ENCODE results near the gene RAD18.

Gene RAD18

GRCh38 chr3:8962226-8962861 is 928 bp downstream of the RAD18 start:
- DNase-seq, result peak in 1 of 2 donors; percentile 4

DNA sequence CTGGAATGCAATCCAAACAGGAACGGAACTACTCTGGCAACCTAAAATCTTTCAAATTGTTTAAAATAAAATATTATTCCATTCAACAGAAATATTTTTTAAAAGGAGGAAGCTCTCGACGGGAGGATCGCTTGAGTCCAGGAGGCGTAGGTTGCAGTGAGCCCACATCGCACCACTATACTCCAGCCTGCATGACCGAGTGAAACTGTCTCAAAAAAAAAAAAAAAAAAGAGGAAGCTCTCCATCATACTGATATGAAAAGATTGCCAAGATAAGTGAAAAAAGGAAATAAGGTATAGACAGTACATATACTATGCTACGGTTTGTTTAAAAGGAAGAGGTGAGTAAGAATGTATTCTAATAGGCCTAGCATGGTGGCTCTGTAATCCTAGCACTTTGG is 3.6 kb downstream of the RAD18 start:
- DNase-seq, result no peak

DNA sequence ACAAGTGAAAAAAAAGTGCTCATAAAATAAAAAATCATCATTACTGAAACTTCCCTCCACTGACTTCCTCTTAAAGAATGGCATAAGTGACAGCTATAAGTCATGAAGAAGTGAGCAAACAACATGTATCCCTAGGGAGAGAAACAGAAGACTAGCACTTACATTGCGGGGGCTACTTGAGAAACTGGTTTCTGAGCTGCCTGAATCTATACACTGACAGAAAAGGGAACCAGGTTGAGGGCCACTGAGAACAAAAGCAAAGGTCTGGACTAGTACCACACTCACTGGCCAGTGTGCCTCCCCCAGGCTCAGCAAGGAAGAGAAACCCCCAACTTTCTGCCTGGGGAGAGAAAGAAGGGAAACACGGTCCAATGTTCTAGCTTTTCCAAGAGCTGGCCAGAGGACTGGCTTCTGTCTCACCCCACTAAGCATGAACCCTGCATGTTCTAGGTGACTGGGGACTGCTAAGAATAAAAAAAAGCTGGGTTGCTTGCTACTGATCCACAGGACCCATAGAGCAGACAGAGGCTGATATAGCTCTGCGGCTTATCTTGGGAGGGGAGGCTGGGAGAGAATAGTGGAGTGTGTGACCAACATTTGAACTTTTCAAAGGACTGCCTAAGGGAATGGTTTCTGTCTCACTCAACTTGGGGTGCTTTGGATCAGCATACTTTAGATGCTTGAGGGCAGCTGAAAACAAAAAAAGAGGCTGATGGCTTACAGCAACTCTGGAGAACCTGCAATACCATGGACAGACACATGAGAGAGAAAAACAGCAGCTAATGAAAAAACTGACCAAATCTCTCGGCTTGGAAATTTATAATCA is 8.1 kb downstream of the RAD18 start:
- DNase-seq, result no peak

DNA sequence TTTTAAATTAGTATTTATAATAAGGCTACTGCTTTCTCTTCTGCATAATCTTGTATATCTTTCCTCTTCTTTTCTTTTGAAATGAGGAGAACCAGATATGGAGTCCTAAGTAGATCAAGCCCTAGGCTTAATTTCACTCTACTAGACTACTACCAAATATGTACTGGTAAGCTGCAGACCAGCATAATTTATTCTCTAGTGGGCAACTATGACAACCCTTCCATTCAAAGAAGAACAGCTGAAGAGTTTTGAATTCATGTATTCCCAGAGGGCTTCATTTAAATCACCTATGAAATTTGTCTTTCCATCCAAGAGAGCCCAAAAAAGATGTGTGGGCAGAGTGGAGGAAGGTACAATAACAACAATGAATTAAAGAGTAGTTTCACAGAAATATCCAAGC is 10.0 kb downstream of the RAD18 start:
- DNase-seq, result no peak

GRCh38 chr3:8952130-8952529 is 11.1 kb downstream of the RAD18 start:
- no peak for DNase-seq

- DNase-seq, result no peak
Measured at GRCh38 chr3:8945890-8946600, 17.2 kb downstream of the RAD18 start.

- DNase-seq, result no peak
Measured at GRCh38 chr3:8942746-8943488, 20.4 kb downstream of the RAD18 start.

- no peak for DNase-seq
Measured at GRCh38 chr3:8942115-8942514, 21.2 kb downstream of the RAD18 start.

GRCh38 chr3:8938021-8938420 is 25.3 kb downstream of the RAD18 start:
- peak in 1 of 2 donors; percentile 5 for DNase-seq

DNA sequence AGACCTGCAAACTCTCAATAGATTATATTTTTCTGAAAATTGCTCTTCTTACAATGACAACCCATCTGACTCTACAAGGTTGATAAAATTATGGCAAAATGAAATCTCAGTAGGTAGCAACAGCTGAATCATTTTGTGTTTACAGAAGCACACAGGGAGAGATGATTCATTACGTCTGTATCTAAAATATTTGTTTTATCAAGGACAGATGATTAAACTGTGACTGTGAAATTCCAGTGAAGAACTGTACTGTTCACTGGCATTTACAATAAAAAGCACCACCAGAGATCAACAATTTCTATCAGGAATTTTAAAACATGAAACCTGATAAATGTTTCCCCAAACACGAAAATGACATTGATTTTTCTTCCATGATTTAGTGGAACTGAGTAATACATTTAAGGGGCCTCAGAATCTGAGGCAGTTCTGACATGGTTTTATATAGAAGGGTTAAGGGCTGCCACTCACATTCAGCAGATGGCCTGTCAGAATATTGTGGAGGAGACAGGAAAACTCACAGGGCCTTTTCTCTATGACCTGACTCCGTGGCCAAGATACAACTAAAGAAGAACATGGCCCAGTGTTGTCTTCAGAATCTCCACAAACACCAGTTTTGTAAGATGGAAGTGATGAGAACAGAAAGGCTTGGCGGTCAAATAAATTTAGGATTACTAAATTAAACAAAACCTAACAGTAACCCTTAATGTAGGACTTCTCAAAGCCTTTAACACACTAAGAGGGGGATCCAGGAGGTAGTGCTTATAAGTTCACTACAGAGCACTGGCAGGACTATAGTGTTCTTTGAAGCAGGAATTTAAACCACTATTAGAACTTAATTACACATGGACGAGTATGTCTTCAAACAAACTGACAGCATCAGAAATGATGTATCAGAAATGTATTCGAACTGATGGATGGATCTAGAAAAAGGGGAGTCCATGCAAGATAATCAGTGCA is 25.9 kb downstream of the RAD18 start:
- no peak for DNase-seq

- no peak for DNase-seq
Measured at GRCh38 chr3:8932507-8932906, 30.8 kb downstream of the RAD18 start.

DNA sequence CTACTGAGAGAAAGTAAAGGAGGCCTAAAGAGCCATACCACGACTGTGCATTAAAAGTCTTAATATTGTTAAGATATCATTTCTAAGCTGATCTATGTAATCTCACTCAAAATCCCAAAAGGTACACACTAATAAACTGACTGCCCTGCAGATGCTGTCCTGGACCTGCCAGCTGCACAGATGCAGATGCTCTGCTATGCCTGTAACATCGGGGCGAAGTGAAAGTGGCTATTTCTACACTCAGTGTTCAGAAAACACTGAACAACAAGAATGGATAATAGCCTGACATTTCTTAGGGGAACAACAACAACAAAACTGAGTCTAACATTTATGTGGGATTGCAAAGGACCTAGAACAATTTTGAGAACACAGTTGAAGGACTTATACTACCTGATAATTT is 31.9 kb downstream of the RAD18 start:
- no peak for DNase-seq

DNA sequence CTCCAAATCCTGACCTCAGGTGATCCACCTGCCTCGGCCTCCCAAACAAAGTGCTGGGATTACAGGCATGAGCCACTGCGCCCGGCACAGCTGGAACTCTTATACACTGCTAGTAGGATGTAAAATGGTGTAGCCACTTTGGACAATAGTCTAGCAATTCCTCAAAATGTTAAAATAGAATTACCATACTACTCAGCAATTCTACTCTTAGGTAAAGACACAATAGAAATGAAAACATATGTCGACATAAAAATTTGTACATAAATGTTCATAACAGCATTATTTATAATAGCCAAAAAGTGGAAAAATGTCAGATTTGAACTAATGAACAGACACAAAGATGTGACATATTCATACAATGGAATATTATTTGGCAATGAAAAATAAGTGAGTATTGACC is 33.4 kb downstream of the RAD18 start:
- no peak for DNase-seq

DNA sequence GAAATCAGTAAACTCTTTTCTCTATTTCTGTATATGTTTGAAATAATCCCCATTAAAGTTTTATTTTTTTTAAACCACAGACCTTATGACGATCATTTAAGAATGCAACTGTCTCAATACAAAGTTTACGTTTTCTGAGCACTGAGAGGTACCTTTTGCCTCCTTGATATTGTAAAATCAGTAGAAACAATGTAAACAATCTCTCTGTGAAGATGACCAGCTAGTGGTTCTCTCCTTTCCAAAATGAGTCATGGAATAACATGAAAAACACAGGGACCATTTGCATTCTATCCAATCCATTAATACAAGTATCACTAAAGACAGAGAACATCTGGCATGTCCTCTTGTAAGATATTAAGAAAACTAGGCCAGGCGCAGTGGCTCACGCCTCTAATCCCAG is 48.8 kb downstream of the RAD18 start:
- DNase-seq, result no peak

DNA sequence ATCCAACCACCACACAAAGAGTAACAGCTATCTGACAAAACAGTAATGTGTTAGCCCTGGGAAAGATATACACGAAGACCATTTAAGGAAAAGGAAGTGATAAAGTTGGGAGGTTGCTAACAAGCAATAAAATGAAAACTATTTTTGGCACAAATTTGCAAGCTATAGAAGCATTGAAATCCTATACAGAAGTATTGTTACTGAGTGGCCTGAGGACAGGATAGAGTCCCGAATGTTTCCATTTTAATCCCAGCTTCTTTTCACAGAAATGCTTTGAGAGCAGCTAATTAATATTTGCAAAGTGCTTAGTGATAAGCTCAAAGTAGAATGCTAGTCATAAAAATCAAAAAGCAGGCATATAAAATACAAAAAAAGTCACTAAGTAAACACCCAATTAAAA is 51.5 kb downstream of the RAD18 start:
- DNase-seq, result no peak

GRCh38 chr3:8909160-8909559 is 54.1 kb downstream of the RAD18 start:
- no peak for DNase-seq

DNA sequence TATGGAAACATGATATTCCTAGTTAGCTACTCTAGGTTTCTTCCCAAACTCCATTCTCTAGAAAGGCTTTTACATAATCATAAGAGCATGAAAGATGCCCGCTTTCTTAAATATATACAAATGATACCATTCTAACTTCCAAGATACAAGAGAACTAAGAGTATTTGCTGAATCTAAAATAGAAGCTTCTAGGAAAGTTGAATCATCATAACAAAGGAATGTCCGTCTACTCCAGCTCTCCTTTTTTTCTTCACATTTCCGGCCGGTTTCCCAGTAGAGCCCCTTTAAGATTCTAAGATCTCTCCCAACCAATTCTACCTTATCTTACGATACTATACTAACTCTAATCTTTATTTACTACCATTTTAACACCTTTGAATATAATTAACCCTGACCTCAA is 60.1 kb downstream of the RAD18 start:
- no peak for DNase-seq

DNA sequence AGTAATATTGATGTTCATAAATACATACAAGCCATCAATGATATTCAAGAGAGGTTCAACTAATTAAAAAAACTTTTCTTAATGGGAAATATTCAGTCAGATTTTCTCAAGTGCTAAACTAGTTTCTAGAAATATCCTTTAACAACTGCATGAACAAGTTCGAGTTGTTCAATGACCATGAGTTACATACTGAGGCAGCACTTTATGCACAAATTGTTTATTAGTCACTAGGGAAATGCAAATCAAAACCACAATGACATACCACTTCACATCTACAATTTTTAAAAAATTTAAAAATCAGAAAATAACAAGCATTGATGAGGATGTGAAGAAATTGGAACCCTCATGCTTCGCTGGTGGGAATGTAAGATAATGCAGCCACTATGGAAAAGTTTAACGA is 62.4 kb downstream of the RAD18 start:
- no peak for DNase-seq

DNA sequence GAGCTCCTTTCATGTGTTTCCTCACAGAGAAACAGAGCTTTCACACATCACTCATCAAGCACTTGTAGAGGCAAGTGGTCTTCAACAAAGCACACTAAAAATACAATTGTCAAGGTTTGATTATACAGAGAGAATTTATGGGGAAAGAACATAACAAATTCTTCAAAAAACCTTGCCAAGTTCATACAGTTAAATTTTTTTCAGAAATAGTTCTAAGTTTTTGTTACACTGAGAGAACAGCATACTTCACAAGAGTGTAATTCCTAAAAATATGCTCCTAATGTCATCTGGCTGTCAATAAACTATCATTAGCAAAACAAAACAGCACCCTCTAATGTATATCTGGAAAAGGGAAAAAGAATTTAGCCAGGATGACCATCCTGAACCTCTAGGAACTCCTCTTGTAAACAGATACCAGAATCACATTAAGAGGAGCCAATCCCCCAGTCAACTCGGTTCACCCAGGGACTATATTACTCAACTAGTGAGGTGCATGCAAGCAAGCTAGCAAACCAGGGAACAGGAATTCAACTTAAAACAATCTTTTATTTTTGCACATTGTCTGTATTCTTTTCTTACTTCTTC is 63.3 kb downstream of the RAD18 start:
- DNase-seq, result no peak

- no peak for DNase-seq
Measured at GRCh38 chr3:8895829-8896228, 67.4 kb downstream of the RAD18 start.

DNA sequence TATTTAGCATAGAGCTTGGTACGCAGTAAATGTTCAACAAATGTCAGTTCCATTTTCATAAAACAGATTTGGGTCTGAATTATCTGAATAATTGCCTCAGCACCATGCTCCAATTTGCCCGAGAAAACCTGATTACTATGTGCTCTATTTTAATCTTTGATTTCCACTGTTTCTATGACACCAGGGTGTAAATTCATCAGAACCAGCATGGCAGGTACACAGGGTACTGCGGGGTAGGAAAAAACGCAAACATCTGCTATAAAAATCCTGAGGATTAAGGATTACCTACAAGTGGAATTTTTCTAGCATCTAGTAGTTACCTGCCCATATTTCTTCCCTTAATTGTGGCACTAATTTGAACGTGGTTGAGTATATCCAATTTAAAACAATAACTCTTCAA is 70.3 kb downstream of the RAD18 start:
- DNase-seq, result no peak

- DNase-seq, result no peak
Measured at GRCh38 chr3:8891774-8892173, 71.5 kb downstream of the RAD18 start.
